ENCODE measurements around the gene NTRK2. TPM values are rescaled to one million over a fixed set of nuclear protein-coding genes. Genes with fewer than 3 reads are reported as not detected.

Gene NTRK2
- total RNA-seq, 1 donor from 2014 or later, result 16.0 TPM

GRCh38 chr9:84679571-84679970, 10.0 kb downstream of the NTRK2 start:
- H3K27ac ChIP-seq, result no peak overlapping the region
- H3K4me1 ChIP-seq, result peaks cover 10% of the 10 kb centered on the region
- no peaks in the 10 kb centered on the region for H3K9me3 ChIP-seq
- H3K27me3 ChIP-seq, result no peaks in the 10 kb centered on the region
- DNase-seq (ENCODE audit: extremely low spot score in 2 of 2), result no peak
- TF ChIP-seq CTCF (IDR thresholded peaks at IDR 0.05) (no peak), POLR2A (IDR thresholded peaks at IDR 0.05) (no peak), POLR2AphosphoS5 (IDR thresholded peaks at IDR 0.05; ENCODE audit: insufficient read depth in 1 of 2, low read depth in 1 of 2) (no peak)
- H3K36me3 ChIP-seq, result no peaks in the 10 kb centered on the region
- H3K4me3 ChIP-seq, result no peak overlapping the region
- intact Hi-C loops (cut with DNase I), result no loop called here

DNA sequence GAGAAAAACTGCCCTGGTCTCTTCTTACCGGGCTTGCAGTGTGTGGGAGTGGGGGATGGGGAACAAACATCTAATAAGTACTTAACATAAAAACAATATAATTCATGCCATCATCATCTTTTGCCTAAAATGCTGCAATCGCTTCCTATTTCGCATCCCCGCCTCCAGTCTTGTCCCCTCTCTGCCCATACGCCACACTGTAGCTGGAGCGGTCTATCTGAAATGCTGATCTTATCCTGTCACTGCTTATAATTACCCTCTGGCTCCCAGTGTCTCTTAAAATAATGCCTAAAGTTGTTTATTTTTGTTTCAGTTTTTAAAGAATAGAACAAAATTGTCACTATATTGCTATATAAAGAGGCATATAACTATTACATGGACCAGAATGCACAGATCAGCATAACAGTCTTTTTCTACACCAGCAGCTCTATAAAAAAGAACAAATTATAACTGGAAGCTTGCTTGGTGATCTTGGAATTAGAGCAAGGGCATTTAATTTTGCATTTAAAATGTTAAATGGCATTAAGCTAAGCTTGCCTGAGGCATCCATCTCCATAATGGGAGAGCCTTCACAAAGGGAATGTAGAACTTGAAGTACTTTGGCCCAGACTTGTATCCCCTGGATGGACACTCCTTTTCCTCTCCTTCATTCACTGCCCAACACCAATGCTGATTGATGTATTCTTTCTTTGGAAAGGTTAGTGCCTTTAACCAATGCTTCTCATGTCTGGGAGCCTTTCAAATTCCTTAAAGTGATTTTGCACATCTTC, 12.2 kb downstream of the NTRK2 start:
- no peaks in the 10 kb centered on the region for H3K36me3 ChIP-seq
- no peak overlapping the region for H3K4me3 ChIP-seq
- no peak for TF ChIP-seq POLR2A (IDR thresholded peaks at IDR 0.05)
- no peak for TF ChIP-seq POLR2AphosphoS5 (IDR thresholded peaks at IDR 0.05; ENCODE audit: insufficient read depth in 1 of 2, low read depth in 1 of 2)
- no peak for TF ChIP-seq CTCF (IDR thresholded peaks at IDR 0.05)
- H3K9me3 ChIP-seq, result no peaks in the 10 kb centered on the region
- no peaks in the 10 kb centered on the region for H3K27me3 ChIP-seq
- no peaks in the 10 kb centered on the region for H3K4me1 ChIP-seq
- H3K27ac ChIP-seq, result no peak overlapping the region
- intact Hi-C loops (cut with DNase I), result no loop called here
- DNase-seq (ENCODE audit: extremely low spot score in 2 of 2), result no peak

DNA sequence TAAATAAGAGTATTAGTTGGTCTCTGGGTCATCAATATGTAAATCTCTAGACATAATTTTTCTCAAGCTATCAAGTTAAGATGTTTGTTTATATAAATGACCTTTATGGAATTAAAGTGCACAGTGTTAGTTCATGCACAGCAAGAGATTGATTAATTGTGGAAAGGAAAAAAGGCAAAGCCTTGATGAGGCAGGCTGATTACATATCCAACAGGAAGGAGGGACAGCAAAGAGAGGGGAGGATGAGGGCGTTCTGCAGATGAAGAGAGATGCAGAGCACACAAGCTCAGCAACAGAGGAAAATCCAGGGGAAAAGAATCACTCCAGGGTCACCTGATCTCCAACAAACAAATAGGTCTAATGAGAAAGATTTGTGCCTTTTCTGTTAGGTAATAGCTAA, 16.5 kb downstream of the NTRK2 start:
- Histone ChIP-seq H3K4me3 (no peak overlapping the region), H3K27me3 (no peaks in the 10 kb centered on the region), H3K4me1 (no peaks in the 10 kb centered on the region), H3K9me3 (no peaks in the 10 kb centered on the region), H3K36me3 (no peaks in the 10 kb centered on the region), H3K27ac (no peak overlapping the region)
- no peak for DNase-seq (ENCODE audit: extremely low spot score in 2 of 2)
- intact Hi-C loops (cut with DNase I), result no loop called here
- TF ChIP-seq POLR2A (IDR thresholded peaks at IDR 0.05) (no peak), POLR2AphosphoS5 (IDR thresholded peaks at IDR 0.05; ENCODE audit: insufficient read depth in 1 of 2, low read depth in 1 of 2) (no peak), CTCF (IDR thresholded peaks at IDR 0.05) (no peak)

DNA sequence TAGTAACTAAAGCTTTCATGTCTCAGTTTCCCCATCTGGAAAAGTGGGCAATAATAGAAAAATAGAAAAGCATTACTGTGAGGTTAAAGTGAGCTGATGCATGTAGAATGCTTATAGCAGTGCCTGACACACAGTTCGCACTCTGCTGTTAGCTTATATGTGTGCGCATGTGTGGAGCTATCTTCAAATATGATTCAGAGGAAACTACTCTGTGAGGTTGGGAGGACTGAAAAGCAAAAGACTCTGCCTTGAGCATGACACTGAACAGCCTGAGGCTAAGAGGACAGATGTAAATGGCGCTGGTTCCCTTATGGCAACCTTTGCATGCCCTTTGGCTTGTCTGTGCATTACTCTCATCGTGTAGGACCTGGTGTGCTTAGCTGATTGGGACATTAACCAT, 19.4 kb downstream of the NTRK2 start:
- no peak for TF ChIP-seq POLR2AphosphoS5 (IDR thresholded peaks at IDR 0.05; ENCODE audit: insufficient read depth in 1 of 2, low read depth in 1 of 2)
- TF ChIP-seq POLR2A (IDR thresholded peaks at IDR 0.05), result no peak
- no peak for TF ChIP-seq CTCF (IDR thresholded peaks at IDR 0.05)
- intact Hi-C loops (cut with DNase I), result no loop called here
- no peak overlapping the region for H3K27ac ChIP-seq

DNA sequence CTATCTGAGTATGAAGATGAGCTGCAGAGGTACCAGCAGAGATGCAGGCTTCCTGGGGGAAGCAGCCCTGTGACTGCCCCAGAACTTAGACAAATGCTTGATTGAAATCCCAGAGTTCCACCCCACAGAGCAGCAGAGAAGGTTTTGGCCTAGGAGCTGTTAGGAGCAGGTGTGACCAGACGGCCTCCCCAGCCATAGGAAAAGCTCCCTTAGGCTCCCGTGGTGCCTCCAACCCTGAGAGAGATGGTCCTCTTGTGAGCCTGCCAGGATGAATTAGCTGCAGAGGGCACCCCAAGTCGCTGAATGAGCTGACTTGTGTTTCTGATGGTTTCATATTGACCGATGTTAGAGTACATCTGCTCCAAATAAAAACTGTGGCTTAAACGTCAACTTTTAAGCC, 22.1 kb downstream of the NTRK2 start:
- intact Hi-C loops (cut with DNase I), result no loop called here
- no peaks in the 10 kb centered on the region for H3K9me3 ChIP-seq
- H3K36me3 ChIP-seq, result no peaks in the 10 kb centered on the region
- H3K27me3 ChIP-seq, result no peaks in the 10 kb centered on the region
- DNase-seq (ENCODE audit: extremely low spot score in 2 of 2), result no peak
- no peak overlapping the region for H3K4me3 ChIP-seq
- no peaks in the 10 kb centered on the region for H3K4me1 ChIP-seq
- TF ChIP-seq CTCF (IDR thresholded peaks at IDR 0.05) (no peak), POLR2A (IDR thresholded peaks at IDR 0.05) (no peak), POLR2AphosphoS5 (IDR thresholded peaks at IDR 0.05; ENCODE audit: insufficient read depth in 1 of 2, low read depth in 1 of 2) (no peak)
- H3K27ac ChIP-seq, result no peak overlapping the region

More for the DNA sequence above, 19.4 kb downstream of the NTRK2 start:
- no peaks in the 10 kb centered on the region for H3K27me3 ChIP-seq
- H3K36me3 ChIP-seq, result no peaks in the 10 kb centered on the region
- no peaks in the 10 kb centered on the region for H3K9me3 ChIP-seq
- H3K4me3 ChIP-seq, result no peak overlapping the region
- DNase-seq (ENCODE audit: extremely low spot score in 2 of 2), result no peak
- H3K4me1 ChIP-seq, result no peaks in the 10 kb centered on the region

Measured in vagina (tissue), 2 donors.